ENCODE measurements around the gene WFIKKN1.

DNA sequence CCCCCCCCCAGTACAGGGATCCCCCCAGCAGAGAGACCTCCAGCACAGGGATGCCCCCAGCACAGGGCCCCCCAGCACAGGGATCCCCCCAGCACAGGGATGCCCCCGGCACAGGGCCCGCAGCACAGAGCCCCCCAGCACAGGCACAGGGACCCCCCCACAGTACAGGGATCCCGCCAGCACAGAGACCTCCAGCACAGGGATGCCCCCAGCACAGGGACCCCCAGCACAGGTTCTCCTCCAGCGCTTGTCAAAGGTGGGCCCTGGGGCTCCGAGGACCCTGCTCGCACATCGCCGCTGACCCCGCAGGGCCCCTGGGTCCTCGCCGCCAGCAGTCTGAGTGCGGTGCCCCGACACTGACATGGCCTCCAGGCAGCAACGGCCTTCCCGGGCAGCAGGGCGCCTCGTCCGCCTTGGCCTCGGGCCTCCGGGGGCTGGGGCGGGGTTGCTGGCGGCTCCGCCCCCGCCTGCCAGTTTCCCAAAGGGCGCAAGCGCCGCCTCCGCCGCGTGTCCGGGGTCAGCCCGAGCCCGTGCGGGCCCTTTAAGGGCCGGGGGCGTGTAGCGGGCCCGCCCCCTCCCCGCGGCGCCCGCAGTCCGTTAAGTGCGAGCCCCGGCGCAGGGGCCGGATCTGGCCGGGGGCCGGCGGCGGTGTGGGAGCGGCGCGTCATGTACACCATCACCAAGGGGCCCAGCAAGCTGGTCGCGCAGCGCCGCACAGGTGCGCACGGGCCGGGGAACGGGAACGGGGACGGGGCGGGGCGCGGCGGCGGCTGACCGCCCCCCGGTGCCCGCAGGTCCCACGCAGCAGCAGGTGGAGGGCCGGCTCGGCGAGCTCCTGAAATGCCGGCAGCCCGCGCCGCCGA is 10.8 kb downstream of the WFIKKN1 start, which contains the start of gene MCRIP2:
- TF ChIP-seq POLR2AphosphoS5 (IDR thresholded peaks at IDR 0.05; ENCODE audit: low read depth), result peak; percentile 85
- TF ChIP-seq, protein P1, sequence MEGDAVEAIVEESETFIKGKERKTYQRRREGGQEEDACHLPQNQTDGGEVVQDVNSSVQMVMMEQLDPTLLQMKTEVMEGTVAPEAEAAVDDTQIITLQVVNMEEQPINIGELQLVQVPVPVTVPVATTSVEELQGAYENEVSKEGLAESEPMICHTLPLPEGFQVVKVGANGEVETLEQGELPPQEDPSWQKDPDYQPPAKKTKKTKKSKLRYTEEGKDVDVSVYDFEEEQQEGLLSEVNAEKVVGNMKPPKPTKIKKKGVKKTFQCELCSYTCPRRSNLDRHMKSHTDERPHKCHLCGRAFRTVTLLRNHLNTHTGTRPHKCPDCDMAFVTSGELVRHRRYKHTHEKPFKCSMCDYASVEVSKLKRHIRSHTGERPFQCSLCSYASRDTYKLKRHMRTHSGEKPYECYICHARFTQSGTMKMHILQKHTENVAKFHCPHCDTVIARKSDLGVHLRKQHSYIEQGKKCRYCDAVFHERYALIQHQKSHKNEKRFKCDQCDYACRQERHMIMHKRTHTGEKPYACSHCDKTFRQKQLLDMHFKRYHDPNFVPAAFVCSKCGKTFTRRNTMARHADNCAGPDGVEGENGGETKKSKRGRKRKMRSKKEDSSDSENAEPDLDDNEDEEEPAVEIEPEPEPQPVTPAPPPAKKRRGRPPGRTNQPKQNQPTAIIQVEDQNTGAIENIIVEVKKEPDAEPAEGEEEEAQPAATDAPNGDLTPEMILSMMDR (conservative IDR thresholded peaks at IDR 0.05; ENCODE audit: low read depth in 2 of 2), result no peak
- TF ChIP-seq NANOG (IDR thresholded peaks at IDR 0.05; ENCODE audit: borderline replicate concordance), result no peak
- TF ChIP-seq EZH2phosphoT487 (IDR thresholded peaks at IDR 0.05; ENCODE audit: unreplicated experiment), result no peak
- no peak for TF ChIP-seq EZH2 (IDR thresholded peaks at IDR 0.05; ENCODE audit: low read depth, unreplicated experiment)
- TF ChIP-seq STAT1 (IDR thresholded peaks at IDR 0.05; ENCODE audit: unreplicated experiment), result no peak
- TF ChIP-seq JUNB (IDR thresholded peaks at IDR 0.05; ENCODE audit: unreplicated experiment), result no peak
- no peak for TF ChIP-seq CREB1 (CRISPR knock-in tag; IDR thresholded peaks at IDR 0.05; ENCODE audit: low read depth)
- TF ChIP-seq, protein P2, sequence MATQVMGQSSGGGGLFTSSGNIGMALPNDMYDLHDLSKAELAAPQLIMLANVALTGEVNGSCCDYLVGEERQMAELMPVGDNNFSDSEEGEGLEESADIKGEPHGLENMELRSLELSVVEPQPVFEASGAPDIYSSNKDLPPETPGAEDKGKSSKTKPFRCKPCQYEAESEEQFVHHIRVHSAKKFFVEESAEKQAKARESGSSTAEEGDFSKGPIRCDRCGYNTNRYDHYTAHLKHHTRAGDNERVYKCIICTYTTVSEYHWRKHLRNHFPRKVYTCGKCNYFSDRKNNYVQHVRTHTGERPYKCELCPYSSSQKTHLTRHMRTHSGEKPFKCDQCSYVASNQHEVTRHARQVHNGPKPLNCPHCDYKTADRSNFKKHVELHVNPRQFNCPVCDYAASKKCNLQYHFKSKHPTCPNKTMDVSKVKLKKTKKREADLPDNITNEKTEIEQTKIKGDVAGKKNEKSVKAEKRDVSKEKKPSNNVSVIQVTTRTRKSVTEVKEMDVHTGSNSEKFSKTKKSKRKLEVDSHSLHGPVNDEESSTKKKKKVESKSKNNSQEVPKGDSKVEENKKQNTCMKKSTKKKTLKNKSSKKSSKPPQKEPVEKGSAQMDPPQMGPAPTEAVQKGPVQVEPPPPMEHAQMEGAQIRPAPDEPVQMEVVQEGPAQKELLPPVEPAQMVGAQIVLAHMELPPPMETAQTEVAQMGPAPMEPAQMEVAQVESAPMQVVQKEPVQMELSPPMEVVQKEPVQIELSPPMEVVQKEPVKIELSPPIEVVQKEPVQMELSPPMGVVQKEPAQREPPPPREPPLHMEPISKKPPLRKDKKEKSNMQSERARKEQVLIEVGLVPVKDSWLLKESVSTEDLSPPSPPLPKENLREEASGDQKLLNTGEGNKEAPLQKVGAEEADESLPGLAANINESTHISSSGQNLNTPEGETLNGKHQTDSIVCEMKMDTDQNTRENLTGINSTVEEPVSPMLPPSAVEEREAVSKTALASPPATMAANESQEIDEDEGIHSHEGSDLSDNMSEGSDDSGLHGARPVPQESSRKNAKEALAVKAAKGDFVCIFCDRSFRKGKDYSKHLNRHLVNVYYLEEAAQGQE (IDR thresholded peaks at IDR 0.05; ENCODE audit: unreplicated experiment), result no peak
- TF ChIP-seq ZNF331 (CRISPR knock-in tag; IDR thresholded peaks at IDR 0.05; ENCODE audit: low read depth), result no peak

Data from GM23338 (cell line).